GM12878 (cell line): ENCODE results near the gene RGMB. TPM values are rescaled to one million over a fixed set of nuclear protein-coding genes. Genes with fewer than 3 reads are reported as not detected.

Source experiments
- CBFB ChIP-seq: IDR thresholded peaks from 2 replicates; pipeline ENCODE4 v1.6.1; 2016; ENCODE audit warnings: antibody characterized with exemption, low read depth
- CHD4 ChIP-seq: fragments of 200-600 bp; sonication (generic); IDR thresholded peaks from 2 replicates; pipeline ENCODE4 v1.6.1; 2016; ENCODE audit warnings: mild to moderate bottlenecking
- CREB1 ChIP-seq: IDR thresholded peaks from 2 replicates; pipeline ENCODE4 v1.6.1; 2012; ENCODE audit warnings: low read depth, mild to moderate bottlenecking, inconsistent platforms
- EED ChIP-seq: sonication (generic); IDR thresholded peaks from 2 replicates; pipeline ENCODE4 v1.6.1; 2016; ENCODE audit warnings: antibody characterized with exemption, low read depth
- EZH2 ChIP-seq: IDR thresholded peaks from 2 replicates; pipeline ENCODE4 v1.6.1; 2012; ENCODE audit warnings: low read depth, mild to moderate bottlenecking, control low read depth, inconsistent platforms, low read length, borderline replicate concordance; ENCODE audit not compliant: control insufficient read depth
- FOS ChIP-seq: IDR thresholded peaks from 3 replicates; pipeline ENCODE4 v1.6.1; 2011; ENCODE audit warnings: borderline replicate concordance; ENCODE audit not compliant: insufficient read length; ENCODE audit errors: extremely low read depth
- FOXM1 ChIP-seq: IDR thresholded peaks from 2 replicates; pipeline ENCODE4 v1.6.1; 2012; ENCODE audit warnings: low read depth, mild to moderate bottlenecking, inconsistent platforms, low read length, moderate library complexity
- HDGF ChIP-seq: fragments of 450-650 bp; IDR thresholded peaks from 2 replicates; pipeline ENCODE4 v1.6.1; 2016; ENCODE audit warnings: antibody characterized with exemption
- LARP7 ChIP-seq: fragments of 450-650 bp; IDR thresholded peaks from 2 replicates; pipeline ENCODE4 v1.6.1; 2017; ENCODE audit warnings: mild to moderate bottlenecking
- MAX ChIP-seq: IDR thresholded peaks from 2 replicates; pipeline ENCODE4 v1.6.1; 2012; ENCODE audit warnings: low read depth, low read length, improper control_type of control experiment
- MLLT1 ChIP-seq: fragments of 450-650 bp; IDR thresholded peaks from 2 replicates; pipeline ENCODE4 v1.6.1; 2016; ENCODE audit warnings: mild to moderate bottlenecking
- MXI1 ChIP-seq: fragments of 150-350 bp; IDR thresholded peaks from 2 replicates; pipeline ENCODE4 v1.6.1; 2011; ENCODE audit warnings: low read depth, mild to moderate bottlenecking, inconsistent platforms, low read length, improper control_type of control experiment
- NR2C1 ChIP-seq: fragments of 450-650 bp; IDR thresholded peaks from 2 replicates; pipeline ENCODE4 v1.6.1; 2017; ENCODE audit warnings: antibody characterized with exemption, mild to moderate bottlenecking, moderate library complexity
- NR2F1 ChIP-seq: fragments of 450-650 bp; conservative IDR thresholded peaks from 2 replicates; pipeline ENCODE4 v1.6.1; 2017; ENCODE audit warnings: mild to moderate bottlenecking
- PAX5 ChIP-seq: IDR thresholded peaks from 2 replicates; pipeline ENCODE4 v1.6.1; 2011; ENCODE audit warnings: low read depth, low read length, borderline replicate concordance
- PBX3 ChIP-seq: IDR thresholded peaks from 2 replicates; pipeline ENCODE4 v1.6.1; 2011; ENCODE audit warnings: mild to moderate bottlenecking, low read depth, low read length, moderate library complexity; ENCODE audit not compliant: insufficient replicate concordance
- PML ChIP-seq: IDR thresholded peaks from 2 replicates; pipeline ENCODE4 v1.6.1; 2012; ENCODE audit warnings: low read length, inconsistent platforms
- SMARCA5 ChIP-seq: fragments of 450-650 bp; IDR thresholded peaks from 2 replicates; pipeline ENCODE4 v1.6.1; 2017; ENCODE audit warnings: mild to moderate bottlenecking
- polyA plus RNA-seq, 11 experiments: library from polyadenylated mRNA; depleted of rRNA in 4 of 11; unstranded in 6 of 11; stranded (reverse) in 5 of 11; fragments of >200 nt; fragmentation: Nextera tagmentation in 4 of 11; fragmentation: Illumina TruSeq in 1 of 11; extraction: Ambion mirVana in 4 of 11; extraction: Trizol in 1 of 11; gene quantifications; 1 replicate in 1 of 11; 2 replicates in 10 of 11; pipeline versions ENCODE4 v1.2.1 to v1.2.3, GENCODE V29; 2011 to 2016; ENCODE audit warnings: inconsistent platforms in 2 of 11, missing spikeins in 2 of 11, low read depth in 1 of 11
- total RNA-seq, 4 experiments: library from RNA; depleted of rRNA in 3 of 4; stranded (reverse); fragments of >200 nt in 3 of 4; fragmentation: Illumina TruSeq in 1 of 4; extraction: Trizol in 1 of 4; gene quantifications; 2 replicates each; pipeline versions ENCODE4 v1.2.1 to v1.2.3, GENCODE V29; 2013 to 2021
- TF ChIP-seq, protein P1 (sequence below): fragments of 450-650 bp; IDR thresholded peaks from 2 replicates; pipeline ENCODE4 v1.6.1; 2018; ENCODE audit warnings: mild to moderate bottlenecking, low read depth, moderate library complexity; ENCODE audit not compliant: partially characterized antibody
- TF ChIP-seq, protein P2 (sequence below): fragments of 450-650 bp; formaldehyde crosslinking; IDR thresholded peaks from 2 replicates; pipeline ENCODE4 v1.4.0; 2022; ENCODE audit warnings: mild to moderate bottlenecking, moderate library complexity

RGMB gene
- total and polyA plus RNA-seq, 10 of the 15 experiments (the other 5 are each of a cell fraction or from before 2014, with no cell fraction given): 1.3 to 15.3 (median 7.4) TPM

GRCh38 chr5:98773464-98774191 is at the start of gene RGMB (continued):
- TF ChIP-seq, protein P1, sequence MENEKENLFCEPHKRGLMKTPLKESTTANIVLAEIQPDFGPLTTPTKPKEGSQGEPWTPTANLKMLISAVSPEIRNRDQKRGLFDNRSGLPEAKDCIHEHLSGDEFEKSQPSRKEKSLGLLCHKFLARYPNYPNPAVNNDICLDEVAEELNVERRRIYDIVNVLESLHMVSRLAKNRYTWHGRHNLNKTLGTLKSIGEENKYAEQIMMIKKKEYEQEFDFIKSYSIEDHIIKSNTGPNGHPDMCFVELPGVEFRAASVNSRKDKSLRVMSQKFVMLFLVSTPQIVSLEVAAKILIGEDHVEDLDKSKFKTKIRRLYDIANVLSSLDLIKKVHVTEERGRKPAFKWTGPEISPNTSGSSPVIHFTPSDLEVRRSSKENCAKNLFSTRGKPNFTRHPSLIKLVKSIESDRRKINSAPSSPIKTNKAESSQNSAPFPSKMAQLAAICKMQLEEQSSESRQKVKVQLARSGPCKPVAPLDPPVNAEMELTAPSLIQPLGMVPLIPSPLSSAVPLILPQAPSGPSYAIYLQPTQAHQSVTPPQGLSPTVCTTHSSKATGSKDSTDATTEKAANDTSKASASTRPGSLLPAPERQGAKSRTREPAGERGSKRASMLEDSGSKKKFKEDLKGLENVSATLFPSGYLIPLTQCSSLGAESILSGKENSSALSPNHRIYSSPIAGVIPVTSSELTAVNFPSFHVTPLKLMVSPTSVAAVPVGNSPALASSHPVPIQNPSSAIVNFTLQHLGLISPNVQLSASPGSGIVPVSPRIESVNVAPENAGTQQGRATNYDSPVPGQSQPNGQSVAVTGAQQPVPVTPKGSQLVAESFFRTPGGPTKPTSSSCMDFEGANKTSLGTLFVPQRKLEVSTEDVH: no peak
- peak; percentile 67; the same call in 1 of the 2 replicates for TF ChIP-seq SMARCA5
- no peak for TF ChIP-seq PML
- no peak for TF ChIP-seq MAX
- no peak for TF ChIP-seq FOXM1
- TF ChIP-seq MXI1: 0 out of 2 replicates have a peak, but pooled peaks have one; percentile 14
- no peak for TF ChIP-seq EZH2
- 0 out of 2 replicates have a peak, but pooled peaks have one; percentile 1 for TF ChIP-seq MLLT1
- TF ChIP-seq EED: 0 out of 2 replicates have a peak, but pooled peaks have one; percentile 10
- no peak for TF ChIP-seq PAX5
- no peak for TF ChIP-seq CBFB
- TF ChIP-seq NR2F1: peak; percentile 37; the same call in 1 of the 2 replicates
- TF ChIP-seq FOS: peak; percentile 76
- no peak for TF ChIP-seq NR2C1
- TF ChIP-seq, protein P2, sequence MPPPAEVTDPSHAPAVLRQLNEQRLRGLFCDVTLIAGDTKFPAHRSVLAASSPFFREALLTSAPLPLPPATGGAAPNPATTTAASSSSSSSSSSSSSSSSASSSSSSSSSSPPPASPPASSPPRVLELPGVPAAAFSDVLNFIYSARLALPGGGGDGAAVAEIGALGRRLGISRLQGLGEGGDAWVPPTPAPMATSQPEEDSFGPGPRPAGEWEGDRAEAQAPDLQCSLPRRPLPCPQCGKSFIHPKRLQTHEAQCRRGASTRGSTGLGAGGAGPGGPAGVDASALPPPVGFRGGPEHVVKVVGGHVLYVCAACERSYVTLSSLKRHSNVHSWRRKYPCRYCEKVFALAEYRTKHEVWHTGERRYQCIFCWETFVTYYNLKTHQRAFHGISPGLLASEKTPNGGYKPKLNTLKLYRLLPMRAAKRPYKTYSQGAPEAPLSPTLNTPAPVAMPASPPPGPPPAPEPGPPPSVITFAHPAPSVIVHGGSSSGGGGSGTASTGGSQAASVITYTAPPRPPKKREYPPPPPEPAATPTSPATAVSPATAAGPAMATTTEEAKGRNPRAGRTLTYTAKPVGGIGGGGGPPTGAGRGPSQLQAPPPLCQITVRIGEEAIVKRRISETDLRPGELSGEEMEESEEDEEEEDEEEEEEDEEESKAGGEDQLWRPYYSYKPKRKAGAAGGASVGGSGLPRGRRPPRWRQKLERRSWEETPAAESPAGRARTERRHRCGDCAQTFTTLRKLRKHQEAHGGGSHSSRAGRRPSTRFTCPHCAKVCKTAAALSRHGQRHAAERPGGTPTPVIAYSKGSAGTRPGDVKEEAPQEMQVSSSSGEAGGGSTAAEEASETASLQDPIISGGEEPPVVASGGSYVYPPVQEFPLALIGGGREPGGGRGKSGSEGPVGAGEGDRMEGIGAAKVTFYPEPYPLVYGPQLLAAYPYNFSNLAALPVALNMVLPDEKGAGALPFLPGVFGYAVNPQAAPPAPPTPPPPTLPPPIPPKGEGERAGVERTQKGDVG (CRISPR knock-in tag): no peak
- no peak for TF ChIP-seq CHD4
- peak; percentile 88 for TF ChIP-seq LARP7
- TF ChIP-seq PBX3: peak; percentile 94
- peak; percentile 54; the same call in 1 of the 2 replicates for TF ChIP-seq HDGF
- TF ChIP-seq CREB1: peak; percentile 73; the same call in 1 of the 2 replicates
